GM11168 (cell line): ENCODE measurements around the gene CLK3.
"Not testable (repeated sequence)": the region's sequence is repeated elsewhere in the genome, so short reads cannot be mapped to it uniquely, and the experiment has no call there.

Source experiments
- in situ Hi-C: fragments of 300-500 bp; cut with MboI; formaldehyde crosslinking; loops from one replicate; pipeline ENCODE4 v1.12.0; 2022; ENCODE audit warnings: low sequenced_read_pairs; ENCODE audit not compliant: unreplicated experiment

CLK3 gene

GRCh38 chr15:74633781-74634180 lies 18.1 kb downstream of the CLK3 start:
- in situ Hi-C loops: no loop called here

- in situ Hi-C loops: loop anchor here (5.0 kb wide), 1 partner anchor 132 kb away; no protein-coding TSS in a partner anchor
Measured at GRCh38 chr15:74635228-74635627, 19.6 kb downstream of the CLK3 start.

- in situ Hi-C loops: loop anchor here (5.0 kb wide), 1 partner anchor 130 kb away; no protein-coding TSS in a partner anchor
Measured at GRCh38 chr15:74636984-74637383, 21.3 kb downstream of the CLK3 start.

- in situ Hi-C loops: no loop called here
Measured at GRCh38 chr15:74641151-74641550, 25.5 kb downstream of the CLK3 start.

- in situ Hi-C loops: no loop called here
Measured at GRCh38 chr15:74642348-74642733, 26.7 kb downstream of the CLK3 start.

GRCh38 chr15:74642734-74643664 lies 27.4 kb downstream of the CLK3 start:
- in situ Hi-C loops: no loop called here

- in situ Hi-C loops: no loop called here
Measured at GRCh38 chr15:74643665-74644204, 28.1 kb downstream of the CLK3 start.

- in situ Hi-C loops: no loop called here
Measured at GRCh38 chr15:74646480-74646879, 30.8 kb downstream of the CLK3 start.

GRCh38 chr15:74648051-74648842 lies 32.6 kb downstream of the CLK3 start:
- in situ Hi-C loops: no loop called here

GRCh38 chr15:74651242-74651741 lies 35.7 kb downstream of the CLK3 start:
- in situ Hi-C loops: no loop called here

- in situ Hi-C loops: no loop called here
Measured at GRCh38 chr15:74653426-74654102, 37.9 kb downstream of the CLK3 start.

GRCh38 chr15:74655424-74655823 lies 39.8 kb downstream of the CLK3 start:
- in situ Hi-C loops: no loop called here

GRCh38 chr15:74656935-74657535 lies 41.4 kb downstream of the CLK3 start:
- in situ Hi-C loops: no loop called here

- in situ Hi-C loops: no loop called here
Measured at GRCh38 chr15:74657846-74658245, 42.2 kb downstream of the CLK3 start.

GRCh38 chr15:74661280-74661679 lies 45.6 kb downstream of the CLK3 start:
- in situ Hi-C loops: not testable (repeated sequence)

- in situ Hi-C loops: no loop called here
Measured at GRCh38 chr15:74662064-74662860, 46.6 kb downstream of the CLK3 start.

GRCh38 chr15:74663303-74664027 lies 47.8 kb downstream of the CLK3 start:
- in situ Hi-C loops: no loop called here

- in situ Hi-C loops: no loop called here
Measured at GRCh38 chr15:74664028-74664616, 48.5 kb downstream of the CLK3 start.
